Stimulated activated CD4-positive, alpha-beta T cell treated with anti-CD3 and anti-CD28 coated beads, Interleukin-4, amount 100 ng/mL, for 24 hours (primary cell): ENCODE measurements around the gene IGFBP3.

Source experiments
- DNase-seq: peaks from one replicate; pipeline ENCODE4 v3.0.0-alpha.2; 2020

Gene IGFBP3

GRCh38 chr7:45867471-45867870 is 53.6 kb downstream of the IGFBP3 start:
- DNase-seq, result no peak

- DNase-seq, result no peak
Measured at GRCh38 chr7:45865594-45866410, 55.3 kb downstream of the IGFBP3 start.

- DNase-seq, result no peak
Measured at GRCh38 chr7:45863715-45864114, 57.4 kb downstream of the IGFBP3 start.
